Endometrial microvascular endothelial cells (primary cell): ENCODE results near the gene KAT8. TPM values are rescaled to one million over a fixed set of nuclear protein-coding genes. Genes with fewer than 3 reads are reported as not detected.

Source experiments
- in situ Hi-C: cut with HindIII; loops from 2 replicates; pipeline ENCODE4 v1.10.0; 2017; ENCODE audit warnings: low sequenced_read_pairs, low pct_unique_long_range_greater_than_20kb; ENCODE audit errors: inconsistent ontology term
- total RNA-seq: library from RNA; depleted of rRNA; stranded (reverse); fragments of >200 nt; gene quantifications from one replicate; pipeline ENCODE4 v1.2.3, GENCODE V29; 2015; ENCODE audit errors: inconsistent ontology term

Gene KAT8
- total RNA-seq: 30.1 TPM

- in situ Hi-C loops: no loop called here
These were observed at the start of gene KAT8 for GRCh38 chr16:31117384-31118222. TSS of gene KAT8 (plus strand) at chr16:31117664. CDS start at chr16:31117682, 18 bp downstream.

- in situ Hi-C loops: loop anchor here (25.0 kb wide), 1 partner anchor 110 kb away; the partner anchor contains the start of gene SETD1A
These were observed 45.6 kb upstream of the KAT8 start for GRCh38 chr16:31071861-31072260.

GRCh38 chr16:31072540-31073141, 44.8 kb upstream of the KAT8 start:
- in situ Hi-C loops: loop anchor here (25.0 kb wide), 1 partner anchor 110 kb away; the partner anchor contains the start of gene SETD1A

- in situ Hi-C loops: loop anchor here (25.0 kb wide), 1 partner anchor 111 kb away; the partner anchor contains the start of gene SETD1A
These were observed 44.1 kb upstream of the KAT8 start for GRCh38 chr16:31073142-31073969.

GRCh38 chr16:31073970-31074813, 43.3 kb upstream of the KAT8 start, which contains the start of the genes ZNF646 and ZNF668:
TSS of gene ZNF646 (plus strand) at chr16:31074422. CDS start at chr16:31076325, 1,903 bp downstream.
TSS of gene ZNF668 (minus strand) at chr16:31074240. CDS start at chr16:31064459, 9,781 bp downstream.
- in situ Hi-C loops: loop anchor here (25.0 kb wide), 1 partner anchor 112 kb away; the partner anchor contains the start of gene SETD1A

- in situ Hi-C loops: loop anchor here (25.0 kb wide), 1 partner anchor 112 kb away; the partner anchor contains the start of gene SETD1A
These were observed 42.7 kb upstream of the KAT8 start for GRCh38 chr16:31074814-31075183.

GRCh38 chr16:31076319-31076718, 41.1 kb upstream of the KAT8 start:
- in situ Hi-C loops: no loop called here

- in situ Hi-C loops: no loop called here
These were observed 40.4 kb upstream of the KAT8 start for GRCh38 chr16:31077024-31077423.

GRCh38 chr16:31077592-31078396, 39.7 kb upstream of the KAT8 start:
- in situ Hi-C loops: no loop called here

- in situ Hi-C loops: no loop called here
These were observed 38.7 kb upstream of the KAT8 start for GRCh38 chr16:31078597-31079341.

- in situ Hi-C loops: no loop called here
These were observed 38.0 kb upstream of the KAT8 start for GRCh38 chr16:31079342-31079944.

- in situ Hi-C loops: no loop called here
These were observed 37.3 kb upstream of the KAT8 start for GRCh38 chr16:31080035-31080629.

- in situ Hi-C loops: no loop called here
These were observed 36.6 kb upstream of the KAT8 start for GRCh38 chr16:31080756-31081419.

- in situ Hi-C loops: no loop called here
These were observed 35.8 kb upstream of the KAT8 start for GRCh38 chr16:31081428-31082351.
